SK-N-SH (cell line): ENCODE results near the gene RABEP2.

Source experiments
- CTCF ChIP-seq: fragments of 200-600 bp; sonication (generic); IDR thresholded peaks from 2 replicates; pipeline ENCODE4 v1.6.1; 2017; ENCODE audit warnings: antibody characterized with exemption, mild to moderate bottlenecking, moderate library complexity
- ELF1 ChIP-seq: IDR thresholded peaks from 2 replicates; pipeline ENCODE4 v1.4.0; 2012
- EZH2phosphoT487 ChIP-seq: fragments of 200-600 bp; sonication (generic); IDR thresholded peaks from 2 replicates; pipeline ENCODE4 v1.6.1; 2017; ENCODE audit warnings: low read depth, mixed run types, mild to moderate bottlenecking, antibody characterized with exemption, moderate library complexity, borderline replicate concordance
- FOXM1 ChIP-seq: IDR thresholded peaks from 2 replicates; pipeline ENCODE4 v1.4.0; 2012; ENCODE audit warnings: low read depth, mild to moderate bottlenecking
- MAX ChIP-seq: IDR thresholded peaks from 2 replicates; pipeline ENCODE4 v1.4.0; 2012; ENCODE audit warnings: low read depth
- POLR2AphosphoS5 ChIP-seq: IDR thresholded peaks from 2 replicates; pipeline ENCODE4 v1.6.1; 2012; ENCODE audit warnings: low read depth, low read length
- RAD21 ChIP-seq: IDR thresholded peaks from 2 replicates; pipeline ENCODE4 v1.6.1; 2012; ENCODE audit warnings: mild to moderate bottlenecking, low read length
- REST ChIP-seq: IDR thresholded peaks from 2 replicates; pipeline ENCODE4 v1.6.1; 2012; ENCODE audit warnings: mild to moderate bottlenecking, low read depth, low read length, moderate library complexity
- YY1 ChIP-seq: IDR thresholded peaks from 2 replicates; pipeline ENCODE4 v1.4.0; 2012; ENCODE audit warnings: low read depth, mild to moderate bottlenecking

- TF ChIP-seq RAD21, result no peak
- TF ChIP-seq CTCF, result no peak
- TF ChIP-seq EZH2phosphoT487, result no peak
- TF ChIP-seq FOXM1, result no peak
- no peak for TF ChIP-seq YY1
- no peak for TF ChIP-seq REST
- TF ChIP-seq MAX, result no peak
- no peak for TF ChIP-seq ELF1
- no peak for TF ChIP-seq POLR2AphosphoS5
Observed at GRCh38 chr16:28886945-28887344, 38.1 kb downstream of the RABEP2 start.
